Fibroblast of lung (primary cell): ENCODE results near the gene NF1. TPM values are rescaled to one million over a fixed set of nuclear protein-coding genes. Genes with fewer than 3 reads are reported as not detected.
A peak's percentile ranks its signal among the peaks of the same experiment; 100 is the strongest.

Experiments
- DNase-seq, 2 donors: peaks; one replicate each; pipeline versions ENCODE4 v3.0.0 to v3.0.0-alpha.2; 2010; ENCODE audit warnings: low read depth in 2 of 2
- H2AFZ ChIP-seq: 2 replicates; pipeline ENCODE4 v1.5.1; 2012; ENCODE audit warnings: low read length, control low read depth, inconsistent platforms
- H3K27ac ChIP-seq: 2 replicates; pipeline ENCODE4 v1.5.1; 2011; ENCODE audit warnings: low read length, control low read depth; ENCODE audit not compliant: insufficient read depth
- H3K27me3 ChIP-seq: 2 replicates; pipeline ENCODE4 v1.5.1; 2011; ENCODE audit warnings: mild to moderate bottlenecking, low read length; ENCODE audit not compliant: control insufficient read depth, insufficient read depth
- H3K36me3 ChIP-seq: 2 replicates; pipeline ENCODE4 v1.5.1; 2011; ENCODE audit warnings: low read length; ENCODE audit not compliant: control insufficient read depth, insufficient read depth
- H3K4me1 ChIP-seq: 2 replicates; pipeline ENCODE4 v1.5.1; 2011; ENCODE audit warnings: low read length; ENCODE audit not compliant: control insufficient read depth, insufficient read depth; ENCODE audit errors: extremely low read depth
- H3K4me2 ChIP-seq: 2 replicates; pipeline ENCODE4 v1.5.1; 2011; ENCODE audit warnings: low read length, control low read depth; ENCODE audit not compliant: insufficient read depth; ENCODE audit errors: extremely low read depth
- H3K4me3 ChIP-seq, 4 experiments: fragments of 200-600 bp in 1 of 4; sonication (generic) in 1 of 4; replicated peaks in 1 of 4; 2 replicates each; pipeline ENCODE4 v1.5.1; 2011 to 2016; ENCODE audit warnings: low read length in 4 of 4, low read depth in 3 of 4, mild to moderate bottlenecking in 3 of 4, control low read depth in 2 of 4, inconsistent platforms in 1 of 4, mixed read lengths in 1 of 4; ENCODE audit not compliant: insufficient read depth in 1 of 4; ENCODE audit errors: control extremely low read depth in 1 of 4
- H3K79me2 ChIP-seq: 2 replicates; pipeline ENCODE4 v1.5.1; 2012; ENCODE audit warnings: mild to moderate bottlenecking, low read length, inconsistent platforms; ENCODE audit not compliant: control insufficient read depth, insufficient read depth
- H3K9ac ChIP-seq: 2 replicates; pipeline ENCODE4 v1.5.1; 2011; ENCODE audit warnings: mild to moderate bottlenecking, low read length, control low read depth; ENCODE audit not compliant: insufficient read depth
- H3K9me3 ChIP-seq: 2 replicates; pipeline ENCODE4 v1.5.1; 2012; ENCODE audit warnings: low read depth, low read length; ENCODE audit not compliant: control insufficient read depth, insufficient read depth
- H4K20me1 ChIP-seq: 2 replicates; pipeline ENCODE4 v1.5.1; 2011; ENCODE audit warnings: low read length; ENCODE audit not compliant: control insufficient read depth, insufficient read depth; ENCODE audit errors: extremely low read depth
- CTCF ChIP-seq, 2 donors: IDR thresholded peaks in 1 of 2; conservative IDR thresholded peaks in 1 of 2; 1 replicate in 1 of 2; 2 replicates in 1 of 2; pipeline ENCODE4 v1.5.1; 2011 to 2012; ENCODE audit warnings: low read length in 2 of 2, control low read depth in 1 of 2, inconsistent platforms in 1 of 2, low read depth in 1 of 2, mild to moderate bottlenecking in 1 of 2
- EZH2 ChIP-seq: IDR thresholded peaks from 2 replicates; pipeline ENCODE4 v1.5.1; 2012; ENCODE audit warnings: low read length, control low read depth, mild to moderate bottlenecking; ENCODE audit errors: missing control alignments
- polyA plus RNA-seq, 2 donors: library from polyadenylated mRNA; depleted of rRNA in 1 of 2; stranded (reverse) in 1 of 2; unstranded in 1 of 2; fragments of >200 nt; gene quantifications; 2 replicates each; pipeline ENCODE4 v1.2.1, GENCODE V29; 2011 to 2012; ENCODE audit warnings: missing spikeins in 1 of 2
- total RNA-seq: library from RNA; depleted of rRNA; stranded (reverse); fragments of >200 nt; gene quantifications from 2 replicates; pipeline ENCODE4 v1.2.1, GENCODE V29; 2014

The NF1 gene
- total and polyA plus RNA-seq, 2 donors (not counting 1 experiment from before 2014, with no cell fraction given), result 52.8 to 78.8 TPM

- Histone ChIP-seq H3K27me3 (no peaks in the 10 kb centered on the region), H2AFZ (peak overlapping the region; percentile 47), H3K79me2 (peaks cover 24% of the 10 kb centered on the region), H3K27ac (no peak overlapping the region), H3K4me1 (peaks cover 2% of the 10 kb centered on the region), H3K9ac (no peak overlapping the region), H3K4me3 (no peak overlapping the region), H3K9me3 (no peaks in the 10 kb centered on the region), H3K4me2 (no peak overlapping the region), H3K36me3 (no peaks in the 10 kb centered on the region), H4K20me1 (no peaks in the 10 kb centered on the region)
- DNase-seq, result no peak
- no peak for TF ChIP-seq EZH2
- no peak for TF ChIP-seq CTCF (conservative IDR thresholded peaks at IDR 0.05 in 1 of 2, IDR thresholded peaks at IDR 0.05 in 1 of 2; ENCODE audit: low read depth in 1 of 2, low read length in 2 of 2)
These were observed 2.2 kb upstream of the NF1 start for GRCh38 chr17:31092475-31093064.

GRCh38 chr17:31093866-31094599 is 744 bp upstream of the NF1 start:
- Histone ChIP-seq H3K9ac (peak overlapping the region; percentile 21), H3K27ac (peak overlapping the region; percentile 73), H3K4me2 (peak overlapping the region; percentile 23), H3K9me3 (no peaks in the 10 kb centered on the region), H3K4me1 (peaks cover 2% of the 10 kb centered on the region), H3K27me3 (no peaks in the 10 kb centered on the region), H3K79me2 (peaks cover 35% of the 10 kb centered on the region), H3K4me3 (peak overlapping the region in 2 of 4 experiments; percentile 28 to 93), H2AFZ (no peak overlapping the region), H4K20me1 (no peaks in the 10 kb centered on the region), H3K36me3 (no peaks in the 10 kb centered on the region)
- no peak for DNase-seq
- TF ChIP-seq EZH2, result no peak
- TF ChIP-seq CTCF (conservative IDR thresholded peaks at IDR 0.05 in 1 of 2, IDR thresholded peaks at IDR 0.05 in 1 of 2; ENCODE audit: low read depth in 1 of 2, low read length in 2 of 2), result no peak

- Histone ChIP-seq H3K4me3 (peak overlapping the region; percentile 69 to 93 (median 90)), H3K9me3 (no peaks in the 10 kb centered on the region), H3K27ac (peak overlapping the region; percentile 73), H2AFZ (peak overlapping the region; percentile 47), H3K79me2 (peaks cover 46% of the 10 kb centered on the region), H3K4me1 (peaks cover 4% of the 10 kb centered on the region), H3K36me3 (no peaks in the 10 kb centered on the region), H3K9ac (peak overlapping the region; percentile 90), H3K4me2 (peak overlapping the region; percentile 77), H4K20me1 (no peaks in the 10 kb centered on the region), H3K27me3 (no peaks in the 10 kb centered on the region)
- TF ChIP-seq CTCF (conservative IDR thresholded peaks at IDR 0.05 in 1 of 2, IDR thresholded peaks at IDR 0.05 in 1 of 2; ENCODE audit: low read depth in 1 of 2, low read length in 2 of 2) (no peak), EZH2 (no peak)
- peak; percentile 37 to 56 for DNase-seq
These were observed 694 bp downstream of the NF1 start for GRCh38 chr17:31095236-31096105.
